ENCODE measurements around the gene TMTC4.

Gene TMTC4

DNA sequence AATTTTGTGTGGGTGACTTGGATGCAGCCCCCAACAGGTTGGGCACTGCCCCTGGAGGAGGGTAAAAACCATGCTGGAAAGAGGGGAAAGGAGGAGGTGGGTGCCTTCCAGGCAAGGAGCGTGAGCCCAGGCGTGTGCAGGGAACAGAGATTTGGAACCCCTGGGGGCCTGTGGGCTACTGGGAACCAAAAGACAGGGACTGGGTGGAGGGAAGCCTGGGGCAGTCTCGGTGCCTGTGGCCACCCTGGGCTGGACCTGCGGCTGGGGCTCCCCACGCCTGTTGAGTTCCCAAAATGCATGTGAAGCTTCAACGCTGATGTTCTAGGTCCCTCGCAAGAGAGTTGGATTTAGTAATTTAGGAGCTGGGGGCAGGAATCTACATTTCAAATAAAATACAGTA, 110.8 kb downstream of the TMTC4 start:
- ChIA-PET POLR2A (no interaction called here), CTCF (interaction anchor here (6.6 kb wide), 1 partner anchor 9 kb away, joined by 69 read pairs; no protein-coding TSS in a partner anchor)
- no peak overlapping the region for H3K4me3 ChIP-seq (ENCODE audit: low read depth, low read length)
- TF ChIP-seq CTCF (IDR thresholded peaks at IDR 0.05; ENCODE audit: insufficient read depth, low read length, missing control alignments), result no peak
- no peak for DNase-seq (ENCODE audit: low read depth, low spot score)

DNA sequence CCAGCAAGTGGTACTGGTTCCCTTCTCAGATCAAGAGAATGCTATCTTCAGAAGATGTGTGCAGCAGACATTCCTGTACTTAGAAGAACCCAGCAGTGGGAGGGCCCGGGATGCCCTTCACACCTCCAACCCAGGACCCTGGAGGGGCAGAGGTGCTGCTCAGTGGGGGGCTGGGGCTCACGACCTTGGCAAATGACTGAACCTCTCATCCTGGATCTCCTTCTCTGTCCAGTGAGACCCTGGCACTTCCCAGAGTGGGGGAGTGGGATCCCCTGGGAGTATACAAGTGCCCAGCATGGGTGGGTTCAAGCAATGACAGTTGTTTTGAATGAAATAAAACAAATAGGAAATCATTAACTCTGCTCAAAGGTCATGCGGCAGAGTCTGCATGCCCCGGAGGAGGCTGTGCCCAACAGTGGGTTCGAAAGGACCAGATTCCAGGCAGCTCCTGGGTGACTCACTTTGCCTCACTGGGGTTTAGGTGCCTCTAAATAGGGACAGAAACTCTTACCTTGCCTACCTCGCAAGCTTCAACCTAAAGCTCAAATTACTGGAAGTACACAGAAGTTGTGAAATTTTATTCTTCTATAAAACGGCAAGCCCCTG, 112.9 kb downstream of the TMTC4 start:
- H3K4me3 ChIP-seq (ENCODE audit: low read depth, low read length), result no peak overlapping the region
- ChIA-PET CTCF (interaction anchor here (3.4 to 6.6 kb wide), 2 partner anchors 11 to 27 kb away, joined by 12 to 69 read pairs; partner anchors contain the start of gene GGACT), POLR2A (no interaction called here)
- no peak for TF ChIP-seq CTCF (IDR thresholded peaks at IDR 0.05; ENCODE audit: insufficient read depth, low read length, missing control alignments)
- DNase-seq (ENCODE audit: low read depth, low spot score), result no peak

DNA sequence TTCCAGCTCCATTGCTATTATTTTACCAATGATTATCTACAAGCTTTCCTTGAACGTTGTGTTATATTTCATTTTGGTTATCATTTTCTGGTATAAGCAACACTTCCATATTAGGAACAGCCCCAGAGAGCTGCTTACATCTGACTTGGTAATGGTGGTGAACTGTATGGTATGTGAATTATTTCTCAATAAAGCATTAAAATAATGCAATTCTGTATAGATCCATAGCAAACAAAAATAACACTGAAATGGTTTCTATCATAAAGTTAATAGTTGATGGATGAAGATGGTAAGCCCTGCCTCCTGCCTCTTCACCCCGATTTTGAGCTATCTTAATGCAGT, 113.5 kb downstream of the TMTC4 start:
- no peak for TF ChIP-seq CTCF (IDR thresholded peaks at IDR 0.05; ENCODE audit: insufficient read depth, low read length, missing control alignments)
- POLR2A ChIA-PET, result no interaction called here
- CTCF ChIA-PET, result interaction anchor here (1.1 to 6.6 kb wide), 4 partner anchors 12 to 905 kb away, joined by 3 to 69 read pairs (median 10); partner anchors contain the start of gene GGACT
- no peak overlapping the region for H3K4me3 ChIP-seq (ENCODE audit: low read depth, low read length)
- DNase-seq (ENCODE audit: low read depth, low spot score), result no peak

- TF ChIP-seq CTCF (IDR thresholded peaks at IDR 0.05; ENCODE audit: insufficient read depth, low read length, missing control alignments), result no peak
- DNase-seq (ENCODE audit: low read depth, low spot score), result no peak
- no peak overlapping the region for H3K4me3 ChIP-seq (ENCODE audit: low read depth, low read length)
- ChIA-PET CTCF (interaction anchor here (1.1 to 6.6 kb wide), 4 partner anchors 12 to 905 kb away, joined by 3 to 69 read pairs (median 10); partner anchors contain the start of gene GGACT), POLR2A (no interaction called here)
Measured at GRCh38 chr13:100560498-100561157, 114.0 kb downstream of the TMTC4 start.

DNA sequence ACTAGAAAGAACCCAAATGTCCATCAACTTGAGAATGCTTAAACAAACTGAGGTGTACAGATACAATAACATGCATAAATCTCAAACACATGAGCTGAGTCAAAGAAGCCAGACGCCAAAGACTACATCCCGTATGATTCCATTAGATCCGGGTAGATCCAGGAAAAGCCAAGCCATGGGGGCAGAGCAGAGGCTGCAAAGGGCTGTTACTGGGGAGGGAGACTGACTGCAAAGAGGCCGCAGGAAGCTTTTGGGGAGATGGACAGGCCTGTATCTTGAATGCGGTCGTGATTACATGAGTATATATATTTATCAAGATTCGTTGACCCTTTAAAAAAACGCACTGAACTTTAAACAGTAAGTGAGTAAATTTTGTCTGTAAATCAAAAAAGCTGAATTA, 114.7 kb downstream of the TMTC4 start:
- POLR2A ChIA-PET, result no interaction called here

More for the DNA sequence above, 114.7 kb downstream of the TMTC4 start:
- CTCF ChIA-PET, result interaction anchor here (1.6 to 6.6 kb wide), 3 partner anchors 13 to 29 kb away, joined by 7 to 69 read pairs (median 12); partner anchors contain the start of gene GGACT
- DNase-seq (ENCODE audit: low read depth, low spot score), result no peak
- no peak for TF ChIP-seq CTCF (IDR thresholded peaks at IDR 0.05; ENCODE audit: insufficient read depth, low read length, missing control alignments)
- no peak overlapping the region for H3K4me3 ChIP-seq (ENCODE audit: low read depth, low read length)

Data from AG04449 (cell line).